ENCODE measurements around the gene GBA2.

Gene GBA2

DNA sequence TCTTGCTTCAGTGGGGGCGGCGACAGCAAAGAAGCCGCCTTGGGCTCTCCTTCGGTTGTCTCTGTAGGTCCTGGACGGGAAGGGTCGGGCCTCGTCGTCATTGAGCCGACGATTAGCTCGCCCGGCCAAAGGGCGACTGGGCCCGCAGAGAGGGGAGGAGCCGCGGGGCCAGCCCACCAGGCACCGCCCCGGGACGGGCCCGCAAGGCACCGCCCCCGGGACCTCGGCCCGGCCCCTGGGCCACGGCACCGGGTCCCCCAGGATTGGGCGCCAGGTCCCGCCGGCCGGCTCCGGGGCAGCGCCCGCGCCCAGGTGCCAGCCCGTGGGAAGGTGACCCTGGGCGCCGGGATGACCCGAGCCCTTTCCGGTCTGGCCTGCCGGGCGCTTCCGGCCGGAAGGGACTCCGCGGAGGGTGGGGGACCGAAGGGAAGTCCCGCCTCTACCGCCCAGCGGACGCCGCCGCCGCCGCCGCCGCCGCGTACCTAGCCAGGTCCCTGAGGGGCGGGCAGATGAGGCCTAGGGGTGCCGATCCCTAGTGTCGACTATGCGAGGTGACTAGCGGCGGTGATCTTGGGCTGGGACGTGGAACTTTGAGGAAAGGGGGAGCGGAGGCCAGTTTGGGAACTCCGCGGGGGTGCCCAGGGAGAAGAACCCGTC, at the start of gene GBA2, which contains the start of gene RGP1:
GBA2 (minus strand) TSS at position 371 of the 657 bp plus-strand sequence. CDS start 524 bp downstream, outside the sequence.
RGP1 (plus strand) TSS at position 430 of the 657 bp plus-strand sequence. CDS start 469 bp downstream, outside the sequence.
- DNase-seq (ENCODE audit: low spot score) (peak; percentile 29), FAIRE-seq (no peak)

DNA sequence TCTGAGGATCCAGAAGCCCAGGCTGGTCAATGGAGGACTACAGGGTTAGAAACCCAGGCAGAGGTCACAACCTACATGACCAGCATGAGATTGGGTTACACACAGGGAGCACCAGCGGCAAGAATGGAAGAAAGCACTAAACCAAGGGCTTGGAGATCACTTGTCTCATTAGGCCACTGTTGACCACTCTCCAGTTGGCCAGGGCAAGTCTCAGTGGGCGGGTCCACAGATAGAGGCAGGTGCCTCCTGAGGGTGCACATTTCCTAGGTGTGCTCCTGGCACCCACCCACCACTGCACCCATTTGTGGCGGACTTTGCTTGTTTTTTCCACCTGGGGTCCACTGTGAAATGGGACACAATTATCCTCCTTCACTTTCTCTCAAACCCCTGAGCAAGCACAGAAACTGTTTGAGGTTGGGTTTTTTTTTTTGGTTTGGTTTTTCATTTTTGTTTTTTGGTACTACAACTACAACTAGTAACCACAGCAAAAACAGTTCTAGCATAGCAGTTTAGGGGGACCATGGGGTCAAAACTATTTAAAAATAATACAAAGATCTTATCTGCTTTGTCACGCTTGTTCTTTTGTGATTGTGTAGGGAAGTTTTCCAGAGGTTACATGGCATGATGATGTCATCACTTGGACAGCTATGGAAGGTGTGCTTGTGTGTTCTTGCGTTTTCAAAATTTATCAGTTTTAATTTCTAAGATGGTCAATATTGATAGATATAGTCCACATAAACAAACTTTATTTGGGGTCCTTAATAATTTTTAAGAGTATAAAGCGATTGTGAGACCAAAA, 48.5 kb upstream of the GBA2 start:
- DNase-seq (ENCODE audit: low spot score) (no peak), FAIRE-seq (no peak)

DNA sequence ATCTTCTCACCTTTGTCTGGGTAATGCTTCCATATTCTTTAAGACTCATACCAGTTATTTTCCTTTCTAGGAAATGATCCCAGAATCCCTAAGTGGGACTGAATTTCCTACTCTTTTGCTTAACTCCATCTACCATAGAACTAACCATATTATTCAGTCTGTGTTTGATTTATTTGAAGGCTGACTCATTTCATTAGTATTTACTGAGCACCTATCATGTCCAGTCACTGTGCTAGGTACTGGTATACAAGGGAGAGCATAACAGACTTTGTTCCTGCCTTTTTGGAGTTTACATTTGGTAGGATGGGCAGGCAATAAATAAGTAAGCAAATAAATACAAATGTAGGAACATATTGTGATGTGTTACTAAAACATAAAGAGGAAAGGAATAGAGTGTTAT, 46.7 kb upstream of the GBA2 start:
- no peak for DNase-seq (ENCODE audit: low spot score)
- no peak for FAIRE-seq

DNA sequence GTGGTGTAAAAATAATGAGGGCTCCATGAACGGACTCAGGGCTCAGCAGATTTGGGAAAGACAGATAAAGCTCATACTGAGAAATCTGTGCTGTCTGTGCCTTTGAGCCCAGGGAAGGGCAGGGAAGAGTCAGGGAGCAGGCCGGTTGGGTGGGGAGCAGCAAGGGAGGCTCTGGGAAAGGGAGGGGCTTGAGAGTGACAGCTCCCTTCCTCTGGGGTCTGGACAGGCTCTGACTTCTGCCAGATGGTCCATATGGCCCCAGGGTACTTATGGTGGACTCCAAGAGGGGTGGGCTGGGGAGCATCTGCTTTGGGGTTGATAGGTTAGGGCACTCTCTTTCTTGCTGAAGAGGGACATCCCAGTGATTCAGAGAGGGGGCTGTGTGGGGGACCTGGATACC, 44.4 kb upstream of the GBA2 start:
- DNase-seq (ENCODE audit: low spot score) (no peak), FAIRE-seq (no peak)

DNA sequence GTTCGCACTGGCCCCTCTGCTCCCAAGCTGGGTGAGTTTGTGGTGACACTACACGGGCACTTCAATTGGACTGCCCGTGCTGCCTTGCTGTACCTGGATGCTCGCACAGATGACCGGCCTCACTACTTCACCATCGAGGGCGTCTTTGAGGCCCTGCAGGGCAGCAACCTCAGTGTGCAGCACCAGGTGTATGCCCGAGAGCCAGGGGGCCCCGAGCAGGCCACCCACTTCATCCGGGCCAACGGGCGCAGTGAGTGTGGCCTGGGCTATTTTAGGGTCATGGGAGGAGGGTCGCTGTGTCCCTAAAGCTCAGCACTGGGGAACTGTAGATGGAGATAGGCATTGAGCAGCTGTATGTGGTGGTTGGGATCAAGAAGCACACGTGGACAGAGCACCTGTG, 43.8 kb upstream of the GBA2 start:
- no peak for FAIRE-seq
- DNase-seq (ENCODE audit: low spot score) = no peak

DNA sequence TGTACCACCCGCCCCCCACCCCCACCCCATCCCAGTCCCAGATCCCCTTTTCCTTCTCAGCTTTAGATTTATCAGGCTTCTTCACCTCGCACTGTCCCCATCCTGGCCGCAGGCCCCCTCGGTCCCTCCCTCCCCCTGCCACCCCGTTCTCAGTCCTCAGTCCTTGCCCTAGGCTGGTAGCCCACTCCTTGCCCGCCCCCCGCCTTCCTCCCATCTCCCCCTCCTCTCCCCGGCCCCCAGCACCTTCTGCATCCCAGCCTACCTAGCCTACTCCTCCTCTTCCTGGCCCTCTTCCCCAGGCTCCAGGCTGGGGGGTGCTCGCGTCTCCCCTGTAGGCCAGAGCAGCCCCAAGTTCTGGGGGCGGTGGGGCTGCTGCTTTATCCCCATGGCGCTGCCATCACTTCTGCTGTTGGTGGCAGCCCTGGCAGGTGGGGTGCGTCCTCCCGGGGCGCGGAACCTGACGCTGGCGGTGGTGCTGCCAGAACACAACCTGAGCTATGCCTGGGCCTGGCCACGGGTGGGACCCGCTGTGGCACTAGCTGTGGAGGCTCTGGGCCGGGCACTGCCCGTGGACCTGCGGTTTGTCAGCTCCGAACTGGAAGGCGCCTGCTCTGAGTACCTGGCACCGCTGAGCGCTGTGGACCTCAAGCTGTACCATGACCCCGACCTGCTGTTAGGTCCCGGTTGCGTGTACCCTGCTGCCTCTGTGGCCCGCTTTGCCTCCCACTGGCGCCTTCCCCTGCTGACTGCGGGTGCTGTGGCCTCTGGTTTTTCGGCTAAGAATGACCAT, 43.2 kb upstream of the GBA2 start:
- no peak for FAIRE-seq
- DNase-seq (ENCODE audit: low spot score) = no peak

DNA sequence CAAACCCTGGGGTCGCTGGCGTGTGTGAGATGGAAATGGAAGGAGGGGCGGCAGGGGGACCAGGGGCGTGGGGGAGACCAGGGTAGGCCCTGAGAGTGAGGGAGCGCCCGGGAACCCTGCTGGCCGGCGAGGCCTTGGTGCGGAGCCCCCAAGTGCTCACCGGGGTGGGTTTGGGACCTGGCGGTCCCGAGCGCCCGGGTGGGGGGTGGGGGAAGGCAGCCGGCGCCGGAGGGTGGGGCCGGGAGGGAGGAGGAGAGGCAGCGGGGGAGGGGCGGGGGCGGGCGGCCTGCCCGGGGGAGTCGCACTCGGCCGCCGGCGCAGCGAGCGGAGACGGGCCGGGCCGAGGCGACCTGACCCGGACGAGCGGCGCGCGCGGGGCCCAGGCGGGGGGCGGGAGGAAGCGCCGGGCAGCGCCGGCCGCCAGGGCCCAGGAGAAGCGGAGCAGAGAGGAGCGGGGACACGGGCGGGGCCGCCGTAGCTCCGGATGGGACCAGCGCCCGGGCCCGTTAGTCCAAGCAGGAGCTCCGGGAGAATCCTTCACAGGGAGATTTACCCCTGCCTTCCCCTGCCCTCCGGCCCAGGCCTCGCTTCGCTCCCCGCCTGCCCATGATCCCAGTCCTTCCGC, 42.4 kb upstream of the GBA2 start, which contains the start of gene NPR2:
NPR2 (plus strand) TSS at position 295 of the 625 bp plus-strand sequence. CDS start 818 bp downstream, outside the sequence.
- FAIRE-seq = no peak
- DNase-seq (ENCODE audit: low spot score) = no peak

DNA sequence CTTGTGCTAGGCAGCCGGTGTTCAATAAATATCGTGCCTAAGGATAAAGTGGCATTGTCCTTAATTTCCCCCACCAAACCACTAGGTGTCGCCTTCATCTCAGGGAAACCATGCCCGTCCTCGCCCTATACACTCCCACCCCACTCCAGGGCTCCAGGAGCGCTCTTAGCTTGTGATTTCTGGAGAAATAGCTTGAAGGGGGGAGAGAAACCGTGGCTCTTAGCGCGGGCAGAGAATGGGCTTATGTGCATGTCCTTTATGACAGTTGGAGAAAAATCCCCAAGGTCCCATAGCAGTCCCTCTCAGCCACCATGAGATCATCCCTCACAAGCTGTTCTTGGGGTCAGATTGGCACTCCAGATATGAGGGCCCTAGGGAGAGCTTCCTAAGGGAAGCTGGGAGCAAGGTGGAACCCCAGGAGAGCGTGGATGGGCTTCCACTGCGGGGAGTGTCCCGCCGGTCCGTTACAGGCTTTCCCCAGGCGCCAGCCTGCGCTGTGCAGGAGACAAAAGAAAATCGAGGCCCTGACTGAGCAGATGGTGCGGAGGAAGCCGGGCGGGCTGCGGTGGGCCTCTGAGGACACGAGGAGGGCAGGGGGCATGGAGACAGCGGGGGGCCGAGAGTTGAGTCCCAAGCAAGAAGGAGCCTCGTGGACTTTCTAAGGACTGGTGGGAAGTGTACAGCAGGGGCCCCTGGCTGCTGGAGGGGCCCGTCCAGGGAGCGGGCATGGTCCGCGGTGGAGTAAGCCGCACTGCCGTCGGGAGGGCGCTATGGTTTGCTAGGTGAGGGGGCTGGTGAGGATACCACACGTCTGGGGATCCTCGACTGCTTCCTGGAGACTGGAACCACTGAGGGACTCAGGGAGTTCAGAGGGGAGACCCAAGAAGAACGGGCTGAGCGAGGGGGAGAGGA, 41.6 kb upstream of the GBA2 start:
- FAIRE-seq = no peak
- DNase-seq (ENCODE audit: low spot score) = peak; percentile 46

DNA sequence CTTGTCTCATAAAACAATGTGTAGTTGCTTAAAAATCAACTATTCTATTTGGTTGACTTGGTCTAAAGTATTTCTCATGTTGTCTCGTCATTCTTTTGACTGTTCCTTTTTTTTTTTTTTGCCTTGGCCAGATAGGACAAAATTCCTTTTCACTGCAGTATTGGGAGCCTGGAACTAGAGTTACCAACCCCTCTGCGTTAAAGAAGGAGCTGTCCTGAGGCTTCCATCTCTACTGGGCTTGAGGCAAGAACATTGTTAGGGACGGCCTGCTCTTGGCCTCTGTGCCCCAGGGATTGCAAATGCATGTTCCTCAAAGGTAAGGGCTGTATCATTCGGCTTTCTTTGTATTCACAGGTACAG, 41.0 kb upstream of the GBA2 start:
- FAIRE-seq (no peak), DNase-seq (ENCODE audit: low spot score) (no peak)

DNA sequence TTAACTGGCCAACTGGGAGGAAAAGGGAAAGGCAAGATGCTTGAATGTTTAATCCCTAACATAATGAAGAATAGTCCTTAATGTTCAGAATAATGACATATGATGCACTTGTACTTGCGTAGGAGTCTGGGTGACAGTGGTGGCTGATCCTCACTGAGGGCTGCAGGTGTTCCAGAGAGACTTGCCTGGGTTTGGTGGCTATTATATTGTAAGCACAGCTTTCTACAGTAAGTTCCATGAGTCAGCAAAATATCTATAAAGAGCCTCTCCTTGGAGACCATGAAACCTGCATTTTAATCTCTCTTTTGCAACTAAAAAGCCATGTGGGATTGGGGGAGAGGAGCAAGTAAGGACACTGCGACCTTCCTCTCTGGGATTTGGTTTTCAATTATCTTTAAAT, 40.5 kb upstream of the GBA2 start:
- DNase-seq (ENCODE audit: low spot score) (no peak), FAIRE-seq (no peak)

DNA sequence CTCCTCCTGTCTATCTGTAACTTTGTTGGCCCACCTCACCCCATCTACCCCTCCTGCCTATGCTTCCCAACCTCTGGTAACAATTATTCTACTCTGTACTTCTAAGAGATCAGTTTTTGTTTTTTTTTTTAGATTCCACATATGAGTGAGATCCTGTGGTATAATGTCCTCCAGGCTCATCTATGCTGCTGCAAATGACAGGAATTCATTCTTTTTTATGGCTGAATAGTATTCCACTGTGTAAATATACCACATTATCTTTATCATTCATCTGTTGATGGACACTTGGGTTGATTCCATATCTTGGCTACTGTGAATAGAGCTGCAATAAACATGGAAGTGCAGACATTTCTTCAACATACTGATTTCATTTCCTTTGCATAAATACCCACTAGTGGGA, 34.4 kb upstream of the GBA2 start:
- FAIRE-seq (no peak), DNase-seq (ENCODE audit: low spot score) (no peak)

DNA sequence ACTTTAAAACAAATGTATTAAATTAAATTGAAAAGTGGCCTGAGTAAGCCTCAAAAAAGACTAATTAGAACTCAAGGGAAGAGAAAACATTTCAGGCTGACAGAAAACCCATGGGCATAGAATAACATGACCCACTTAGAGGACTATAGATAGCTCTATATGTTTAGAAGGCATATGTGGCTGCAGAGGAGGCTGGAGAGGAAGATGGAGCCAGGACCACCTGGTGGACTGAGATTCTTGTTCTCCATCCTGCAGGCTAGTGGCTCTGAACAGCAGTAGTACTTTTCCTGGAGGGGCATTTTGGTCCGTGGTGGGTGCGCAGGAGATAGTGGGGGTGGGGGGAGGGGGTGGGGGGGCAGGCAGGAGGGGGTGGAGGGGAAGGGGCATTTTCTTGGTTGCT, 32.0 kb upstream of the GBA2 start:
- DNase-seq (ENCODE audit: low spot score) (no peak), FAIRE-seq (no peak)

DNA sequence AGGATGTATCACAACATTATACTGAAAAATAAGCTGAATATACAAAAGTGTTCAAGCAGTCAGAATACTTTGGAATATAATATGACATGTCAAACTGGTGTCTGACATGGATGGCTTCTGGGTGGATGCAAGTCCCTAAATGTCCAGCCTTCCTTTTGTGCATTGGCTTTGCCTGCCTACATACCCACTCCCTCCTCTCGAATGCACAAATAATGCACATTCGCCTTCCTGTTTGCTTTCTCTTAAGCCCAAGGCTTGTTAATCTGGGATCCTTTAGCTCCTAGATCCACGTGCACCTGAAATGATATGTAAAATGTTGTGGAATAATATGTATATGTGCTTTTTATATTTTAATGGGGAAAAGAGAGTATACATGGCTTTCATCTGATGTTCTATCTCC, 29.5 kb upstream of the GBA2 start:
- FAIRE-seq (no peak), DNase-seq (ENCODE audit: low spot score) (no peak)

DNA sequence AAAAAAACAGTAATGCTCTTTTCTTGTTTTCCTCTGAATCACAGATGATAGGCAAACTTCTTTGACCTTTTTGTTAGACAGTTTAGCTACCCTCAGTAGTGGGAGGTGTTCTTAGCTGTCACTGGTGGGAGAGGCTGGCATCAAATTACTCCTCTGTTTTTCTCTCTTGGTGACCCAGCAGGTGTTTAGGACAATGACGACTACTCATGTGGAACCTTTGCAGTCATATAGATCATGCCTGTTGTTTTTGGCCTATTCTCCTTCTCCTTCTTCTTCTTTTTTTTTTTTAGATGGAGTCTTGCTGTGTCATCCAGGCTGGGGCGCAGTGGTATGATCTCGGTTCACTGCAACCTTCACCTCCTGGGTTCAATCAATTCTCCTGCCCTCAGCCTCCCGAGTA, 27.0 kb upstream of the GBA2 start:
- FAIRE-seq (no peak), DNase-seq (ENCODE audit: low spot score) (no peak)

DNA sequence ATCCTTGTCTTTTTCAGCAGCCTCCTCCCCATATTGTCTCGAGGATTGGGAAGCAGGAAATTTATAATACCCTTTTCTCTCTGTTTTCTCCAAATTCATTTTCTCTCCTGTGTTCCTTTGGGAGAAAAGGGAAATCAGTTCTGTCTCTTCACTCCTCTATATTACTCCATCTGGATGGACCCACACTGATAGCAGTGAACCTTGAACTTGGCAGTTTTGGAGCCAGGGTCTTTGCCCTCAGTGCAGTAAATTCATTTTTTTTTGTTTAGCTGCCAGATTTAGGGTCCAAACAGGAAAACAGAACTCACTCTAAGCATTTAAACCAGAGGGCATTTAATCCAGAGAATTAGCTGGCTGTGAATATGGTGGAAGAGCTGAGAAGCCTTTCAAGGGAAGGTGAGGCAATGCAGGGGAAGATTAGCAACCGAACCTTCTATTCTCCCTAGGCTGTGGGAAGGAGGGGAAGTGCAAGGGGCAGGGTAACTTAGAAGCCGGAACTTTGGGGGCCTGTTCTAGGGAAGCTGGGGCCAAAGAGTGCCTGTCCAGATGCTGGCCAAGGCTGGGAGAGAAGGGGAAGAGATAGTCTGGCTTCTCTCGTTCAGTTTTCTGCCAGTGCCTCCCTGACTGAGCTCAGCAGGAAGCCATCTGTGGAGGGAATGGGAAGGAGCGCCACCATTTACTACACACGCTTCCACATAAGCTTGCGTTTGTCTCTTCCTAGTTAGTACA, 26.0 kb upstream of the GBA2 start:
- FAIRE-seq = no peak
- no peak for DNase-seq (ENCODE audit: low spot score)

DNA sequence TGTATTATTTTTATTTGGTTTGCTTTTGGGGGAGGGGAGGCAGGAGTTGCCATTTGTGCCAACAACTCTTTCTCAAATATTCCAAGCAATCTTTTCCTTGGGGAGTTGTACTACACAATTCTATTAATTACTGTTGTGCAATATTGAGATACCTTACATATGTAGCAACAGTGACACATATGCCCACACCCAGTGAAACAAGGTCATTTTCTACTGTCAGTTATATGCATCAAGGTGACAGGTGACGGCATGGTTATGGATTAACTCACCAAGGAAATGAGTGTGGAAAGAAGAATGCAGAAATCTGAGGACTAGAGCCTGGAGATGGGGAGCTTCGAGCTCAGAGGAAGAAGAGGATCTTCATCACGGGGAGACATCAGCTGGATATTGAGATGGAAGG, 22.9 kb upstream of the GBA2 start:
- no peak for FAIRE-seq
- peak; percentile 17 for DNase-seq (ENCODE audit: low spot score)

DNA sequence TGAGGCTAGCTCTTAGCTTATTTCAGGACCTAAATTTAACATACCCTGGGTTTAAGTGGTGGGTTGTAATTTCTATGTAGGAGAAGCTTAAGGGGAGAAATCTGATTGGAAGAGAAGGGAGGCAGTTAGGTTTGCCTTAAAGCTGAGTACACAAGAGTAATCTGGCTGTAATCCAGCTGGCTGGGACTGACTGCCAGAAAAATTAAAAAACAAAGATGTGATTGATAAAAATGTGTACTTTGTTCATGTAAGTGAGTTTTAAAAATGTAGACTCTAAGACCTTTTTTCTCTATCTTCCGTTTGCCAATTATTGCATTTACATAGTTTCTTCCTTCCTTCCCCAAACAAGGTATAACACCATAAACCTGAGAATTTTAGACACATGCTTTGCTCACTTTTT, 22.5 kb upstream of the GBA2 start:
- no peak for FAIRE-seq
- no peak for DNase-seq (ENCODE audit: low spot score)

DNA sequence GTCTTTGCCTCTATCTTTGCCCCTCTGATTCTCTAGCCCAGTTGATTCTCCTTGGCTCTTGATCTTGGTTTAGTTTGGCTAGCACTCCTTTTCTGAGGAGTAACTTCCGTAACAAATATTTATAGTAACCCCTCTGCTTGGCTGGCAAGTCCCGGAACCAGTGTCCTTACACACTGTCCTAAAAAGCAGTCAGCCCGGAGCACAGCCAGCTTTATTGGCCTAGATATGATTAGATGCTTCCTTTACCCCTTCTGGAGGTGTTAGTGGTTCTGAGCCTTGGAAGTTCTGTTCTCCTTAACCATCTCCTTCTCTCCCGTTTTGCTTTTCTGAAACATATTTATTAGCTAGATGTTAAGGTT, 22.0 kb upstream of the GBA2 start:
- FAIRE-seq (no peak), DNase-seq (ENCODE audit: low spot score) (no peak)

DNA sequence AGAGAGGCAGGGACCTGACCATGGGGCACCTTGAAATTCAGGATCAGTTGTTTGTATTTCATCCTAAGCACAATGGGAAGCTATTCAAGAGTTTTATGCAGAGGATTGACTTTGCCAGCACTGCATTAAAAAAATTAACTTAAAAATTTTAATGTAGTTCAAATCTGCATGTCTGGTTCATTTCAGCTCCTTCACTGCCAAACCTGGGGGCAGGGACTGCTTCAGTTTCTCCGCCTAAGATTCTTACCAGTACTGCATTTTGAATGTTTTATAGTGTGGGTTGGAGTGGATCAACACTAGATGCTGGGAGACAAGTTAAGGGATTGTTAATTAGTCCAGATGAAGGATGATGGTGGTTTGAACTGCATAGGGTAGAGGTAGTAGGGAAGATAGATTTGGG, 20.7 kb upstream of the GBA2 start:
- FAIRE-seq (no peak), DNase-seq (ENCODE audit: low spot score) (no peak)

DNA sequence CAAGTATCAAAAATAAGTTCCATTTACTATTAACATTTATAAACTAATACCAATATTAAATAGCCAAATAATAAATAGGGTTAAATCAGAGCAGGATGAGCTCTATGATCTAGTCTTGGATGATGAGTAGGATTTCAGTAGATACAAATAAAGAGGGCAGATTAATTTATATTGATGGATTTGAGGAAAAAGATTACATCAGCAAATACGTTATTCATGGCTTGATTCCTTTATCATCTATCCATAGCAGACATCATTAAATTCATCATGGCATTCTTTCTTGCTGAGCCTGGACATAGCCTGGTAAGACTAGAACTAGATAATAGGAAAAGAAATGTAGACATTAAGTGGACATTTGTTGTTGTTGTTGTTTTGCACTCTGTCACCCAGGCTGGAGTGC, 18.4 kb upstream of the GBA2 start:
- no peak for FAIRE-seq

More for the DNA sequence above, 18.4 kb upstream of the GBA2 start:
- DNase-seq (ENCODE audit: low spot score) = no peak

Measured in RCC 7860 (cell line).